H1 (cell line): Measurements from ENCODE around the gene EGFLAM. TPM values are rescaled to one million over a fixed set of nuclear protein-coding genes. Genes with fewer than 3 reads are reported as not detected.

Experiments
- CHD7 ChIP-seq: fragments of 300-600 bp; sonication (generic); IDR thresholded peaks from 2 replicates; pipeline ENCODE4 v1.7.1; 2012; ENCODE audit warnings: low read length, moderate library complexity, mild to moderate bottlenecking, inconsistent platforms; ENCODE audit not compliant: insufficient replicate concordance
- MAX ChIP-seq: IDR thresholded peaks from 2 replicates; pipeline ENCODE4 v1.6.1; 2012; ENCODE audit warnings: inconsistent platforms
- POU5F1 ChIP-seq: IDR thresholded peaks from 2 replicates; pipeline ENCODE4 v1.6.1; 2011; ENCODE audit warnings: low read depth, mild to moderate bottlenecking, low read length, moderate library complexity
- polyA plus RNA-seq, 7 experiments: library from polyadenylated mRNA; depleted of rRNA in 3 of 7; stranded (reverse) in 5 of 7; unstranded in 2 of 7; fragments of >200 nt in 5 of 7; fragments of 200-250 nt in 2 of 7; gene quantifications; 1 replicate in 5 of 7; 2 replicates in 1 of 7; 4 replicates in 1 of 7; pipeline versions ENCODE4 v1.2.1 to v1.2.3, GENCODE V29; 2011 to 2013; ENCODE audit warnings: missing spikeins in 2 of 7, mixed read lengths in 2 of 7
- total RNA-seq: library from RNA; stranded (reverse); fragmentation: NEBNext Ultra II Directional; extraction: Animal tissue kit (Norgen Biotek cat#: 25700); gene quantifications from 2 replicates; pipeline ENCODE4 v1.2.1, GENCODE V29; 2021

EGFLAM gene
- total and polyA plus RNA-seq, 2 of the 8 experiments (the other 6 are each of a cell fraction or from before 2014, with no cell fraction given), result 0.20 to 0.24 TPM

- TF ChIP-seq CHD7 (no peak), MAX (no peak), POU5F1 (no peak)
- TF ChIP-seq, all 59 proteins: peak for 0
These were observed 23.6 kb upstream of the EGFLAM start (continued) for GRCh38 chr5:38234737-38235136.
